ENCODE data around the gene TSC22D3. TPM values are rescaled to one million over a fixed set of nuclear protein-coding genes. Genes with fewer than 3 reads are reported as not detected.

Gene TSC22D3
- polyA plus RNA-seq, 1 experiment: 34.7 TPM

- Histone ChIP-seq H3K27me3 (ENCODE audit: control insufficient read depth, insufficient read depth, low read length) (no peaks in the 10 kb centered on the region), H3K4me3 (ENCODE audit: low read depth, low read length) (no peak overlapping the region), H3K36me3 (ENCODE audit: control insufficient read depth, insufficient read depth, low read length) (no peaks in the 10 kb centered on the region)
- CTCF ChIA-PET: interaction anchor here (1.0 to 1.7 kb wide), 3 partner anchors 72 to 192 kb away, joined by 3 to 5 read pairs (median 3); no protein-coding TSS in a partner anchor
- POLR2A ChIA-PET: no interaction called here
- no peak for TF ChIP-seq CTCF (IDR thresholded peaks at IDR 0.05; ENCODE audit: insufficient read depth, low read depth, low read length)
- no peak for DNase-seq (ENCODE audit: low read depth)
Measured at GRCh38 chrX:107731831-107732502, 43.6 kb downstream of the TSC22D3 start.

GRCh38 chrX:107730991-107731766 lies 44.4 kb downstream of the TSC22D3 start:
- H3K36me3 ChIP-seq (ENCODE audit: control insufficient read depth, insufficient read depth, low read length): no peaks in the 10 kb centered on the region
- DNase-seq (ENCODE audit: low read depth): no peak
- H3K4me3 ChIP-seq (ENCODE audit: low read depth, low read length): no peak overlapping the region
- H3K27me3 ChIP-seq (ENCODE audit: control insufficient read depth, insufficient read depth, low read length): no peaks in the 10 kb centered on the region
- ChIA-PET POLR2A (no interaction called here), CTCF (interaction anchor here (1.0 to 1.7 kb wide), 3 partner anchors 72 to 191 kb away, joined by 3 to 5 read pairs (median 3); no protein-coding TSS in a partner anchor)
- no peak for TF ChIP-seq CTCF (IDR thresholded peaks at IDR 0.05; ENCODE audit: insufficient read depth, low read depth, low read length)

- CTCF ChIA-PET: interaction anchor here (1.3 to 1.7 kb wide), 2 partner anchors 13 to 190 kb away, joined by 3 read pairs; no protein-coding TSS in a partner anchor
- POLR2A ChIA-PET: no interaction called here
Measured at GRCh38 chrX:107730298-107730655, 45.3 kb downstream of the TSC22D3 start.

GRCh38 chrX:107729558-107730297 lies 45.9 kb downstream of the TSC22D3 start:
- H3K27me3 ChIP-seq (ENCODE audit: control insufficient read depth, insufficient read depth, low read length): no peaks in the 10 kb centered on the region
- ChIA-PET CTCF (interaction anchor here (1.3 kb wide), 1 partner anchor 12 kb away, joined by 3 read pairs; no protein-coding TSS in a partner anchor), POLR2A (no interaction called here)
- H3K36me3 ChIP-seq (ENCODE audit: control insufficient read depth, insufficient read depth, low read length): no peaks in the 10 kb centered on the region
- H3K4me3 ChIP-seq (ENCODE audit: low read depth, low read length): no peak overlapping the region
- TF ChIP-seq CTCF (IDR thresholded peaks at IDR 0.05; ENCODE audit: insufficient read depth, low read depth, low read length): no peak
- DNase-seq (ENCODE audit: low read depth): no peak

More at GRCh38 chrX:107730298-107730655, 45.3 kb downstream of the TSC22D3 start:
- Histone ChIP-seq H3K36me3 (ENCODE audit: control insufficient read depth, insufficient read depth, low read length) (no peaks in the 10 kb centered on the region), H3K27me3 (ENCODE audit: control insufficient read depth, insufficient read depth, low read length) (no peaks in the 10 kb centered on the region), H3K4me3 (ENCODE audit: low read depth, low read length) (no peak overlapping the region)
- no peak for DNase-seq (ENCODE audit: low read depth)
- TF ChIP-seq CTCF (IDR thresholded peaks at IDR 0.05; ENCODE audit: insufficient read depth, low read depth, low read length): no peak

Data from BJ (cell line).